ENCODE data around the gene LZIC. TPM values are rescaled to one million over a fixed set of nuclear protein-coding genes. Genes with fewer than 3 reads are reported as not detected.

LZIC gene
- total and polyA plus RNA-seq, 2 of the 13 experiments (the other 11 are each of a cell fraction or from before 2014, with no cell fraction given) = 25.2 to 71.8 TPM

DNA sequence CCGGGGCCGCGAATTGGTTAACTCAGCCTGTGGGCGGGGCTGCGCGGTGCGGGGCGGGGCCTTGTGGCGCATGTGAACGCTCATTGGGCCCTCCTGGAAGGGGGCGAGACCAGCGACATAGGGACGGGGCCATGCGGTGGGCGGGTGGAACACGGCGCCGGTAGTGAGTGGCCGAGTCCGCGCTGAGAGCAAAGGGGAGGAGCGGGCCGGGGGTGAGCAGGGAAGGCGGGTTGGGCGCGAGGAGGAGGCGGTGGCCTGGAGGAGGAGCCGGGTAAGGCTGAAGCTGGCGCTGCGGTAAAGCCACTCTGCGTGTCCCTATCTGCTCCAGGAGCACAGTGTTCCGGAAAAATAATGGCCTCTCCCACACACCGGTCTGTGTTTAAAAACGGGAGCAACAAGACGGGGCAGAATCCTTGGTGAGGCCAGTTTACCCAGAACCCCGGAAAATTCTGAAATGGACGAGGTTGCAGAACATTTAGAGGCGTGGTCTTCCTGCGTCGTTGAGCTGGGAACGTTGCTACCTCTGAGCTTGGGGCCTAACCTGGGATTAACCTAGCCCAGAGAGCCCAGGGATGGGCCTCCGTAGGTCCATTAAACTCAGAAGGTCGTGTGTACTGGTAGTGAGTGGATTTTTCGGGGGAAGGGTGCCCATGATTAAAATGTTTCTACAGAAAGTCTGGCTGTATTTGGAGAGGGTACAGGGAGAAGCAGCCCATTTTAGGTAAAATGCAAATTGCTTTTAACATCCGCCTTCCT is 32.6 kb downstream of the LZIC start (continued):
- TF ChIP-seq, protein P1, sequence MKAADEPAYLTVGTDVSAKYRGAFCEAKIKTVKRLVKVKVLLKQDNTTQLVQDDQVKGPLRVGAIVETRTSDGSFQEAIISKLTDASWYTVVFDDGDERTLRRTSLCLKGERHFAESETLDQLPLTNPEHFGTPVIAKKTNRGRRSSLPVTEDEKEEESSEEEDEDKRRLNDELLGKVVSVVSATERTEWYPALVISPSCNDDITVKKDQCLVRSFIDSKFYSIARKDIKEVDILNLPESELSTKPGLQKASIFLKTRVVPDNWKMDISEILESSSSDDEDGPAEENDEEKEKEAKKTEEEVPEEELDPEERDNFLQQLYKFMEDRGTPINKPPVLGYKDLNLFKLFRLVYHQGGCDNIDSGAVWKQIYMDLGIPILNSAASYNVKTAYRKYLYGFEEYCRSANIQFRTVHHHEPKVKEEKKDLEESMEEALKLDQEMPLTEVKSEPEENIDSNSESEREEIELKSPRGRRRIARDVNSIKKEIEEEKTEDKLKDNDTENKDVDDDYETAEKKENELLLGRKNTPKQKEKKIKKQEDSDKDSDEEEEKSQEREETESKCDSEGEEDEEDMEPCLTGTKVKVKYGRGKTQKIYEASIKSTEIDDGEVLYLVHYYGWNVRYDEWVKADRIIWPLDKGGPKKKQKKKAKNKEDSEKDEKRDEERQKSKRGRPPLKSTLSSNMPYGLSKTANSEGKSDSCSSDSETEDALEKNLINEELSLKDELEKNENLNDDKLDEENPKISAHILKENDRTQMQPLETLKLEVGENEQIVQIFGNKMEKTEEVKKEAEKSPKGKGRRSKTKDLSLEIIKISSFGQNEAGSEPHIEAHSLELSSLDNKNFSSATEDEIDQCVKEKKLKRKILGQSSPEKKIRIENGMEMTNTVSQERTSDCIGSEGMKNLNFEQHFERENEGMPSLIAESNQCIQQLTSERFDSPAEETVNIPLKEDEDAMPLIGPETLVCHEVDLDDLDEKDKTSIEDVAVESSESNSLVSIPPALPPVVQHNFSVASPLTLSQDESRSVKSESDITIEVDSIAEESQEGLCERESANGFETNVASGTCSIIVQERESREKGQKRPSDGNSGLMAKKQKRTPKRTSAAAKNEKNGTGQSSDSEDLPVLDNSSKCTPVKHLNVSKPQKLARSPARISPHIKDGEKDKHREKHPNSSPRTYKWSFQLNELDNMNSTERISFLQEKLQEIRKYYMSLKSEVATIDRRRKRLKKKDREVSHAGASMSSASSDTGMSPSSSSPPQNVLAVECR (CRISPR knock-in tag; IDR thresholded peaks at IDR 0.05; ENCODE audit: borderline replicate concordance) = peak; percentile 78; the same call in 1 of the 2 replicates
- TF ChIP-seq KDM4B (CRISPR knock-in tag; IDR thresholded peaks at IDR 0.05) = no peak
- TF ChIP-seq, protein P2, sequence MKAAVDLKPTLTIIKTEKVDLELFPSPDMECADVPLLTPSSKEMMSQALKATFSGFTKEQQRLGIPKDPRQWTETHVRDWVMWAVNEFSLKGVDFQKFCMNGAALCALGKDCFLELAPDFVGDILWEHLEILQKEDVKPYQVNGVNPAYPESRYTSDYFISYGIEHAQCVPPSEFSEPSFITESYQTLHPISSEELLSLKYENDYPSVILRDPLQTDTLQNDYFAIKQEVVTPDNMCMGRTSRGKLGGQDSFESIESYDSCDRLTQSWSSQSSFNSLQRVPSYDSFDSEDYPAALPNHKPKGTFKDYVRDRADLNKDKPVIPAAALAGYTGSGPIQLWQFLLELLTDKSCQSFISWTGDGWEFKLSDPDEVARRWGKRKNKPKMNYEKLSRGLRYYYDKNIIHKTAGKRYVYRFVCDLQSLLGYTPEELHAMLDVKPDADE (CRISPR knock-in tag; IDR thresholded peaks at IDR 0.05) = no peak
- TF ChIP-seq, protein P3, sequence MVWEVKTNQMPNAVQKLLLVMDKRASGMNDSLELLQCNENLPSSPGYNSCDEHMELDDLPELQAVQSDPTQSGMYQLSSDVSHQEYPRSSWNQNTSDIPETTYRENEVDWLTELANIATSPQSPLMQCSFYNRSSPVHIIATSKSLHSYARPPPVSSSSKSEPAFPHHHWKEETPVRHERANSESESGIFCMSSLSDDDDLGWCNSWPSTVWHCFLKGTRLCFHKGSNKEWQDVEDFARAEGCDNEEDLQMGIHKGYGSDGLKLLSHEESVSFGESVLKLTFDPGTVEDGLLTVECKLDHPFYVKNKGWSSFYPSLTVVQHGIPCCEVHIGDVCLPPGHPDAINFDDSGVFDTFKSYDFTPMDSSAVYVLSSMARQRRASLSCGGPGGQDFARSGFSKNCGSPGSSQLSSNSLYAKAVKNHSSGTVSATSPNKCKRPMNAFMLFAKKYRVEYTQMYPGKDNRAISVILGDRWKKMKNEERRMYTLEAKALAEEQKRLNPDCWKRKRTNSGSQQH (CRISPR knock-in tag; IDR thresholded peaks at IDR 0.05; ENCODE audit: low read depth) = no peak
- TF ChIP-seq FOXM1 (CRISPR knock-in tag; IDR thresholded peaks at IDR 0.05) = no peak
- no peak for TF ChIP-seq TARDBP (CRISPR knock-in tag; IDR thresholded peaks at IDR 0.05)
- TF ChIP-seq, protein P4, sequence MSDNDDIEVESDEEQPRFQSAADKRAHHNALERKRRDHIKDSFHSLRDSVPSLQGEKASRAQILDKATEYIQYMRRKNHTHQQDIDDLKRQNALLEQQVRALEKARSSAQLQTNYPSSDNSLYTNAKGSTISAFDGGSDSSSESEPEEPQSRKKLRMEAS (IDR thresholded peaks at IDR 0.05) = peak; percentile 75
- no peak; the same call in 1 of the 2 replicates for TF ChIP-seq ZNF749 (CRISPR knock-in tag; IDR thresholded peaks at IDR 0.05; ENCODE audit: borderline replicate concordance)
- no peak; the same call in 1 of the 2 replicates for TF ChIP-seq HOXA3 (CRISPR knock-in tag; IDR thresholded peaks at IDR 0.05)
- no peak for TF ChIP-seq MBNL3 (CRISPR knock-in tag; conservative IDR thresholded peaks at IDR 0.05)
- peak; percentile 66 for TF ChIP-seq ARNT2 (CRISPR knock-in tag; IDR thresholded peaks at IDR 0.05; ENCODE audit: low read depth)
- TF ChIP-seq ZNF34 (CRISPR knock-in tag; IDR thresholded peaks at IDR 0.05; ENCODE audit: borderline replicate concordance) = no peak
- TF ChIP-seq, protein P5, sequence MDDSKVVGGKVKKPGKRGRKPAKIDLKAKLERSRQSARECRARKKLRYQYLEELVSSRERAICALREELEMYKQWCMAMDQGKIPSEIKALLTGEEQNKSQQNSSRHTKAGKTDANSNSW (CRISPR knock-in tag; IDR thresholded peaks at IDR 0.05; ENCODE audit: borderline replicate concordance) = no peak
- TF ChIP-seq CEBPB (IDR thresholded peaks at IDR 0.05; ENCODE audit: borderline replicate concordance, low read depth, low read length) = no peak
- TF ChIP-seq ZSCAN30 (CRISPR knock-in tag; IDR thresholded peaks at IDR 0.05) = no peak
- TF ChIP-seq ARNTL (CRISPR knock-in tag; IDR thresholded peaks at IDR 0.05) = no peak
- TF ChIP-seq MTF2 (CRISPR knock-in tag; IDR thresholded peaks at IDR 0.05; ENCODE audit: borderline replicate concordance) = no peak
- TF ChIP-seq, protein P6, sequence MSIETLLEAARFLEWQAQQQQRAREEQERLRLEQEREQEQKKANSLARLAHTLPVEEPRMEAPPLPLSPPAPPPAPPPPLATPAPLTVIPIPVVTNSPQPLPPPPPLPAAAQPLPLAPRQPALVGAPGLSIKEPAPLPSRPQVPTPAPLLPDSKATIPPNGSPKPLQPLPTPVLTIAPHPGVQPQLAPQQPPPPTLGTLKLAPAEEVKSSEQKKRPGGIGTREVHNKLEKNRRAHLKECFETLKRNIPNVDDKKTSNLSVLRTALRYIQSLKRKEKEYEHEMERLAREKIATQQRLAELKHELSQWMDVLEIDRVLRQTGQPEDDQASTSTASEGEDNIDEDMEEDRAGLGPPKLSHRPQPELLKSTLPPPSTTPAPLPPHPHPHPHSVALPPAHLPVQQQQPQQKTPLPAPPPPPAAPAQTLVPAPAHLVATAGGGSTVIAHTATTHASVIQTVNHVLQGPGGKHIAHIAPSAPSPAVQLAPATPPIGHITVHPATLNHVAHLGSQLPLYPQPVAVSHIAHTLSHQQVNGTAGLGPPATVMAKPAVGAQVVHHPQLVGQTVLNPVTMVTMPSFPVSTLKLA (IDR thresholded peaks at IDR 0.05) = peak; percentile 63
- no peak for TF ChIP-seq ZNF251 (CRISPR knock-in tag; IDR thresholded peaks at IDR 0.05)
- no peak for TF ChIP-seq KLF9 (CRISPR knock-in tag; IDR thresholded peaks at IDR 0.05; ENCODE audit: low read depth)
- TF ChIP-seq ZBTB42 (CRISPR knock-in tag; IDR thresholded peaks at IDR 0.05) = no peak
